ENCODE measurements around the gene YTHDF1.
"Not testable (repeated sequence)": the region's sequence is repeated elsewhere in the genome, so short reads cannot be mapped to it uniquely, and the experiment has no call there.

Gene YTHDF1

GRCh38 chr20:63227260-63227659 is 11.3 kb upstream of the YTHDF1 start:
- DNase-seq (ENCODE audit: low read depth in 2 of 2): no peak

- DNase-seq (ENCODE audit: low read depth in 2 of 2): no peak
These were observed 10.4 kb upstream of the YTHDF1 start for GRCh38 chr20:63226042-63226943.

GRCh38 chr20:63225082-63225454 is 9.1 kb upstream of the YTHDF1 start:
- DNase-seq (ENCODE audit: low read depth in 2 of 2): no peak

GRCh38 chr20:63224412-63225081 is 8.6 kb upstream of the YTHDF1 start:
- no peak for DNase-seq (ENCODE audit: low read depth in 2 of 2)

- no peak for DNase-seq (ENCODE audit: low read depth in 2 of 2)
These were observed 7.9 kb upstream of the YTHDF1 start for GRCh38 chr20:63223826-63224207.

- DNase-seq (ENCODE audit: low read depth in 2 of 2): peak in 1 of 2 experiments; percentile 40
These were observed 7.3 kb upstream of the YTHDF1 start for GRCh38 chr20:63223121-63223825.

GRCh38 chr20:63222541-63222940 is 6.6 kb upstream of the YTHDF1 start:
- DNase-seq (ENCODE audit: low read depth in 2 of 2): no peak

GRCh38 chr20:63221400-63222053 is 5.6 kb upstream of the YTHDF1 start:
- not testable (repeated sequence) for DNase-seq (ENCODE audit: low read depth in 2 of 2)

GRCh38 chr20:63220696-63221399 is 4.9 kb upstream of the YTHDF1 start:
- DNase-seq (ENCODE audit: low read depth in 2 of 2): no peak

GRCh38 chr20:63219866-63220521 is 4.1 kb upstream of the YTHDF1 start:
- no peak for DNase-seq (ENCODE audit: low read depth in 2 of 2)

GRCh38 chr20:63219447-63219821 is 3.5 kb upstream of the YTHDF1 start:
- no peak for DNase-seq (ENCODE audit: low read depth in 2 of 2)

- DNase-seq (ENCODE audit: low read depth in 2 of 2): no peak
These were observed 2.9 kb upstream of the YTHDF1 start for GRCh38 chr20:63218701-63219446.

- no peak for DNase-seq (ENCODE audit: low read depth in 2 of 2)
These were observed 1.8 kb upstream of the YTHDF1 start for GRCh38 chr20:63217706-63218105.

- no peak for DNase-seq (ENCODE audit: low read depth in 2 of 2)
These were observed 1.0 kb upstream of the YTHDF1 start for GRCh38 chr20:63216849-63217471.

GRCh38 chr20:63215101-63216040 is 560 bp downstream of the YTHDF1 start:
- no peak for DNase-seq (ENCODE audit: low read depth in 2 of 2)

- DNase-seq (ENCODE audit: low read depth in 2 of 2): no peak
These were observed 1.4 kb downstream of the YTHDF1 start for GRCh38 chr20:63214514-63214913.

- DNase-seq (ENCODE audit: low read depth in 2 of 2): no peak
These were observed 3.1 kb downstream of the YTHDF1 start for GRCh38 chr20:63212792-63213191.

GRCh38 chr20:63212393-63212730 is 3.6 kb downstream of the YTHDF1 start:
- DNase-seq (ENCODE audit: low read depth in 2 of 2): no peak
